WTC11 (cell line): Measurements from ENCODE around the gene RSRP1.

ENCODE experiments used
- ATF3 ChIP-seq: sonication (generic); formaldehyde crosslinking; conservative IDR thresholded peaks from 2 replicates; pipeline ENCODE4 v1.8.1; 2022; ENCODE audit warnings: mild to moderate bottlenecking, missing genetic modification reagents
- ATF6 ChIP-seq: sonication (generic); formaldehyde crosslinking; IDR thresholded peaks from 2 replicates; pipeline ENCODE4 v1.8.1; 2023; ENCODE audit warnings: mild to moderate bottlenecking, missing genetic modification reagents
- CTCF ChIP-seq: fragments of 200-600 bp; IDR thresholded peaks from 2 replicates; pipeline ENCODE4 v1.8.0; 2022; ENCODE audit warnings: antibody characterized with exemption
- EMX1 ChIP-seq: fragments of 250-450 bp; sonication (Bioruptor Pico); IDR thresholded peaks from 2 replicates; pipeline ENCODE4 v1.8.0; 2021; ENCODE audit warnings: mild to moderate bottlenecking
- HMGXB4 ChIP-seq: sonication (generic); formaldehyde crosslinking; IDR thresholded peaks from 2 replicates; pipeline ENCODE4 v1.8.1; 2023; ENCODE audit warnings: mild to moderate bottlenecking, moderate library complexity, missing genetic modification reagents
- IRF2 ChIP-seq: sonication (generic); formaldehyde crosslinking; IDR thresholded peaks from 2 replicates; pipeline ENCODE4 v1.8.0; 2022; ENCODE audit warnings: low read depth, missing genetic modification reagents, borderline replicate concordance
- NFE2L1 ChIP-seq: sonication (generic); formaldehyde crosslinking; IDR thresholded peaks from 2 replicates; pipeline ENCODE4 v1.8.1; 2023; ENCODE audit warnings: missing genetic modification reagents
- TCF7 ChIP-seq: sonication (generic); formaldehyde crosslinking; IDR thresholded peaks from 2 replicates; pipeline ENCODE4 v1.8.0; 2022; ENCODE audit warnings: mild to moderate bottlenecking, low read depth, missing genetic modification reagents, moderate library complexity
- USF1 ChIP-seq: sonication (generic); formaldehyde crosslinking; IDR thresholded peaks from 2 replicates; pipeline ENCODE4 v1.8.0; 2022; ENCODE audit warnings: mild to moderate bottlenecking, missing genetic modification reagents
- USF2 ChIP-seq: sonication (generic); formaldehyde crosslinking; IDR thresholded peaks from 2 replicates; pipeline ENCODE4 v1.8.1; 2023; ENCODE audit warnings: mild to moderate bottlenecking, missing genetic modification reagents, moderate library complexity
- ZNF281 ChIP-seq: sonication (generic); formaldehyde crosslinking; IDR thresholded peaks from 2 replicates; pipeline ENCODE4 v1.8.0; 2023; ENCODE audit warnings: mild to moderate bottlenecking, missing genetic modification reagents
- ZNF423 ChIP-seq: fragments of 250-450 bp; sonication (Bioruptor Pico); IDR thresholded peaks from 2 replicates; pipeline ENCODE4 v2.1.2; 2022; ENCODE audit warnings: mild to moderate bottlenecking, moderate library complexity

GRCh38 chr1:25256578-25256965 lies 9.3 kb upstream of the RSRP1 start:
- TF ChIP-seq ZNF281 (no peak), CTCF (no peak), EMX1 (CRISPR knock-in tag) (no peak), USF1 (no peak), TCF7 (CRISPR knock-in tag) (no peak), ATF3 (no peak), IRF2 (CRISPR knock-in tag) (no peak), NFE2L1 (CRISPR knock-in tag) (no peak), ATF6 (no peak), HMGXB4 (CRISPR knock-in tag) (no peak), ZNF423 (no peak), USF2 (no peak)
